GM23338 (cell line): ENCODE results near the gene MAD1L1. TPM values are rescaled to one million over a fixed set of nuclear protein-coding genes. Genes with fewer than 3 reads are reported as not detected.

Experiments
- ATAC-seq: fragments of 200-7000 bp; cut with Tn5 transposase; 3 replicates; pipeline ENCODE4 v1.9.1; 2020
- DNase-seq: peaks from one replicate; pipeline ENCODE4 v3.0.0-alpha.2; 2015; ENCODE audit warnings: low spot score
- H2AFZ ChIP-seq: fragments of 200-600 bp; sonication (generic); 2 replicates; pipeline ENCODE4 v1.8.0; 2016; ENCODE audit warnings: antibody characterized with exemption, mild to moderate bottlenecking, moderate library complexity
- H3F3A ChIP-seq: fragments of 200-600 bp; sonication (generic); replicated peaks from 2 replicates; pipeline ENCODE4 v1.8.0; 2017; ENCODE audit warnings: antibody characterized with exemption, mixed run types, low read depth
- H3K27ac ChIP-seq: fragments of 200-600 bp; sonication (generic); 2 replicates; pipeline ENCODE4 v1.6.1; 2016; ENCODE audit warnings: low read depth
- H3K27me3 ChIP-seq: fragments of 200-600 bp; sonication (generic); 2 replicates; pipeline ENCODE4 v1.8.0; 2016; ENCODE audit warnings: mild to moderate bottlenecking, mixed run types, moderate library complexity; ENCODE audit not compliant: insufficient read depth
- H3K36me3 ChIP-seq: fragments of 200-600 bp; sonication (generic); 2 replicates; pipeline ENCODE4 v1.8.0; 2016; ENCODE audit warnings: mild to moderate bottlenecking; ENCODE audit not compliant: insufficient read depth
- H3K4me1 ChIP-seq: fragments of 200-600 bp; sonication (generic); 2 replicates; pipeline ENCODE4 v1.8.0; 2016; ENCODE audit warnings: mild to moderate bottlenecking, moderate library complexity; ENCODE audit not compliant: insufficient read depth
- H3K4me2 ChIP-seq: fragments of 200-600 bp; sonication (generic); 2 replicates; pipeline ENCODE4 v1.7.1; 2017; ENCODE audit warnings: mixed run types
- H3K4me3 ChIP-seq: fragments of 200-600 bp; sonication (generic); 2 replicates; pipeline ENCODE4 v1.6.1; 2016; ENCODE audit warnings: mixed run types
- H3K79me2 ChIP-seq: fragments of 200-600 bp; sonication (generic); replicated peaks from 2 replicates; pipeline ENCODE4 v1.8.0; 2017; ENCODE audit warnings: mild to moderate bottlenecking; ENCODE audit not compliant: insufficient read depth
- H3K9me2 ChIP-seq: fragments of 200-600 bp; sonication (generic); 2 replicates; pipeline ENCODE4 v1.8.0; 2017; ENCODE audit not compliant: insufficient read depth
- H4K20me1 ChIP-seq: fragments of 200-600 bp; sonication (generic); replicated peaks from 2 replicates; pipeline ENCODE4 v1.8.0; 2017; ENCODE audit warnings: mild to moderate bottlenecking; ENCODE audit not compliant: insufficient read depth
- H3K27ac Mint-ChIP-seq: 2 replicates; pipeline ENCODE4 v1.8.0; 2020; ENCODE audit warnings: inconsistent platforms, mild to moderate bottlenecking, moderate library complexity, mixed read lengths
- H3K27me3 Mint-ChIP-seq: 3 replicates; pipeline ENCODE4 v1.8.0; 2022; ENCODE audit warnings: low read depth, mild to moderate bottlenecking, moderate library complexity, mixed read lengths, inconsistent platforms; ENCODE audit not compliant: insufficient read depth, poor library complexity
- H3K36me3 Mint-ChIP-seq: 3 replicates; pipeline ENCODE4 v1.8.0; 2021; ENCODE audit warnings: low read depth, mild to moderate bottlenecking, inconsistent platforms, moderate library complexity, mixed read lengths
- H3K4me1 Mint-ChIP-seq: 3 replicates; pipeline ENCODE4 v1.8.0; 2020; ENCODE audit warnings: mild to moderate bottlenecking, inconsistent platforms, mixed read lengths
- H3K4me3 Mint-ChIP-seq: 3 replicates; pipeline ENCODE4 v1.8.0; 2021; ENCODE audit warnings: moderate library complexity, mild to moderate bottlenecking, inconsistent platforms, mixed read lengths
- H3K9me3 Mint-ChIP-seq: 3 replicates; pipeline ENCODE4 v1.8.0; 2020; ENCODE audit warnings: moderate library complexity, mild to moderate bottlenecking, inconsistent platforms, mixed read lengths
- CREB1 ChIP-seq: fragments of 250-450 bp; sonication (Bioruptor Pico); IDR thresholded peaks from 2 replicates; pipeline ENCODE4 v1.5.0; 2020; ENCODE audit warnings: low read depth, mild to moderate bottlenecking, moderate library complexity
- ETS1 ChIP-seq: IDR thresholded peaks from 2 replicates; pipeline ENCODE4 v1.6.1; 2016; ENCODE audit warnings: antibody characterized with exemption
- EZH2 ChIP-seq: fragments of 200-600 bp; sonication (generic); IDR thresholded peaks from one replicate; pipeline ENCODE4 v1.8.0; 2017; ENCODE audit warnings: antibody characterized with exemption, mild to moderate bottlenecking, low read depth; ENCODE audit not compliant: unreplicated experiment
- EZH2phosphoT487 ChIP-seq: fragments of 200-600 bp; sonication (generic); IDR thresholded peaks from one replicate; pipeline ENCODE4 v1.8.1; 2018; ENCODE audit warnings: antibody characterized with exemption; ENCODE audit not compliant: unreplicated experiment
- JUNB ChIP-seq: IDR thresholded peaks from one replicate; pipeline ENCODE4 v1.6.1; 2016; ENCODE audit warnings: antibody characterized with exemption; ENCODE audit not compliant: unreplicated experiment
- NANOG ChIP-seq: IDR thresholded peaks from 2 replicates; pipeline ENCODE4 v1.6.1; 2016; ENCODE audit warnings: antibody characterized with exemption, borderline replicate concordance
- POLR2AphosphoS5 ChIP-seq: IDR thresholded peaks from 2 replicates; pipeline ENCODE4 v1.6.1; 2016; ENCODE audit warnings: antibody characterized with exemption, low read depth
- STAT1 ChIP-seq: IDR thresholded peaks from one replicate; pipeline ENCODE4 v1.6.1; 2016; ENCODE audit warnings: antibody characterized with exemption; ENCODE audit not compliant: unreplicated experiment
- ZNF114 ChIP-seq: fragments of 250-450 bp; sonication (Bioruptor Pico); IDR thresholded peaks from 2 replicates; pipeline ENCODE4 v1.5.0; 2020; ENCODE audit warnings: mild to moderate bottlenecking, moderate library complexity
- ZNF331 ChIP-seq: fragments of 250-450 bp; sonication (Bioruptor Pico); IDR thresholded peaks from 2 replicates; pipeline ENCODE4 v1.5.0; 2020; ENCODE audit warnings: low read depth, mild to moderate bottlenecking, moderate library complexity
- polyA plus RNA-seq: library from polyadenylated mRNA; unstranded; fragments of >200 nt; fragmentation: Nextera tagmentation; extraction: Ambion mirVana; gene quantifications from 2 replicates; pipeline ENCODE4 v1.2.1, GENCODE V29; 2016
- total RNA-seq: library from RNA; depleted of rRNA; stranded (reverse); fragments of >200 nt; shearing (Covaris generic); gene quantifications from 2 replicates; pipeline ENCODE4 v1.2.3, GENCODE V29; 2014
- TF ChIP-seq, protein P1 (sequence below): IDR thresholded peaks from one replicate; pipeline ENCODE4 v1.6.1; 2018; ENCODE audit warnings: antibody characterized with exemption; ENCODE audit not compliant: unreplicated experiment
- TF ChIP-seq, protein P2 (sequence below): fragments of 250-450 bp; sonication (Bioruptor Pico); IDR thresholded peaks from 2 replicates; pipeline ENCODE4 v1.5.0; 2020; ENCODE audit warnings: mild to moderate bottlenecking, moderate library complexity
- TF ChIP-seq, protein P3 (sequence below), 2 experiments: fragments of 200-600 bp in 1 of 2; sonication (generic) in 1 of 2; conservative IDR thresholded peaks; 2 replicates each; pipeline versions ENCODE4 v1.5.1 to v1.6.1; 2016 to 2017; ENCODE audit warnings: antibody characterized with exemption in 2 of 2, low read depth in 2 of 2, mild to moderate bottlenecking in 2 of 2, moderate library complexity in 1 of 2

Gene MAD1L1
- total and polyA plus RNA-seq, 2 experiments from 2014 or later: 40.3 to 59.3 TPM

DNA sequence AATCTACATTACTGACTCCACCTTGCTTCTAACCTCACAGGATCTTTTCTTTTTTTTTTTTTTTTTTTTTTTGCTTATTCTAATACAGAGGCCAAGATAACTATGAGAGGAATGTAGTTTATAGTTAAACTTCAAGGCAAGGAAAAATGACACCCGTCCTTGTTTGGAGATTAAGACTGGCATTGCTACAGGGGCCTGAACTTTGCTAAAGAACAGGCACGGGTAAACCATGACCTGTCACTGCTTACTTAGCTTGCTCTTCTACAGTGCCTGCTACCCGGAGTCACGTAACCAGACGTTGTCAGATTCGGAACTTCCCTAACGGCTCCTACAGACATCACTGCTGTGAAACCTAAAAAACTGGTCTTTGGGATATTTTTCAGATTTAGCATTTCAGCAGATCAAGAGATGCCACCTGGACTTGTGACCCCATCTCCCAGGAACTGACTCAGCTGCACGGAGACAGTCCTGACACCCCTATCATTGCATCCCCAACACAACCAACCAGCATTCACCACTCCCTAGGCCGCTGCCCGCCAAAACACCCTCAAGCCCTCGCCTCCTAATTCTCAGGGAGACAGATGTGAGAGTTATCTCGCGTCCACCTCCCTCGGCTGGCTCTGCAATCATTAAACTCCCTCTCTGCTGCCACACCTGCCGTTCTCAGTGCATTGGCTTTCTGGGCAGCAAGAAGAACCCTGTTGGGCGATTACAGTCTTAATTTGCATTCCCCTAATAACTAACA, 27.5 kb downstream of the MAD1L1 start:
- no peaks in the 10 kb centered on the region; the same call in 2 of the 3 replicates for H3K4me1 Mint-ChIP-seq
- H3K4me2 ChIP-seq: no peak overlapping the region
- peaks cover 14% of the 10 kb centered on the region for H3K79me2 ChIP-seq
- H3K9me2 ChIP-seq: no peaks in the 10 kb centered on the region
- H3K4me3 Mint-ChIP-seq: no peak overlapping the region
- no peak overlapping the region for H3K27ac ChIP-seq
- H3K4me3 ChIP-seq: no peak overlapping the region
- no peaks in the 10 kb centered on the region for H3K27me3 ChIP-seq
- H4K20me1 ChIP-seq: peaks cover 12% of the 10 kb centered on the region; the same call in 1 of the 2 replicates
- H3K27ac Mint-ChIP-seq: no peak overlapping the region; the same call in 1 of the 2 replicates
- H3F3A ChIP-seq: no peaks in the 10 kb centered on the region
- TF ChIP-seq, protein P1, sequence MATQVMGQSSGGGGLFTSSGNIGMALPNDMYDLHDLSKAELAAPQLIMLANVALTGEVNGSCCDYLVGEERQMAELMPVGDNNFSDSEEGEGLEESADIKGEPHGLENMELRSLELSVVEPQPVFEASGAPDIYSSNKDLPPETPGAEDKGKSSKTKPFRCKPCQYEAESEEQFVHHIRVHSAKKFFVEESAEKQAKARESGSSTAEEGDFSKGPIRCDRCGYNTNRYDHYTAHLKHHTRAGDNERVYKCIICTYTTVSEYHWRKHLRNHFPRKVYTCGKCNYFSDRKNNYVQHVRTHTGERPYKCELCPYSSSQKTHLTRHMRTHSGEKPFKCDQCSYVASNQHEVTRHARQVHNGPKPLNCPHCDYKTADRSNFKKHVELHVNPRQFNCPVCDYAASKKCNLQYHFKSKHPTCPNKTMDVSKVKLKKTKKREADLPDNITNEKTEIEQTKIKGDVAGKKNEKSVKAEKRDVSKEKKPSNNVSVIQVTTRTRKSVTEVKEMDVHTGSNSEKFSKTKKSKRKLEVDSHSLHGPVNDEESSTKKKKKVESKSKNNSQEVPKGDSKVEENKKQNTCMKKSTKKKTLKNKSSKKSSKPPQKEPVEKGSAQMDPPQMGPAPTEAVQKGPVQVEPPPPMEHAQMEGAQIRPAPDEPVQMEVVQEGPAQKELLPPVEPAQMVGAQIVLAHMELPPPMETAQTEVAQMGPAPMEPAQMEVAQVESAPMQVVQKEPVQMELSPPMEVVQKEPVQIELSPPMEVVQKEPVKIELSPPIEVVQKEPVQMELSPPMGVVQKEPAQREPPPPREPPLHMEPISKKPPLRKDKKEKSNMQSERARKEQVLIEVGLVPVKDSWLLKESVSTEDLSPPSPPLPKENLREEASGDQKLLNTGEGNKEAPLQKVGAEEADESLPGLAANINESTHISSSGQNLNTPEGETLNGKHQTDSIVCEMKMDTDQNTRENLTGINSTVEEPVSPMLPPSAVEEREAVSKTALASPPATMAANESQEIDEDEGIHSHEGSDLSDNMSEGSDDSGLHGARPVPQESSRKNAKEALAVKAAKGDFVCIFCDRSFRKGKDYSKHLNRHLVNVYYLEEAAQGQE: no peak
- no peak for TF ChIP-seq ETS1
- no peak for TF ChIP-seq ZNF331 (CRISPR knock-in tag)
- no peak for TF ChIP-seq ZNF114 (CRISPR knock-in tag)
- TF ChIP-seq POLR2AphosphoS5: no peak
- no peak for TF ChIP-seq STAT1
- TF ChIP-seq NANOG: no peak
- no peak for TF ChIP-seq CREB1
- no peak for TF ChIP-seq EZH2phosphoT487
- TF ChIP-seq JUNB: no peak
- TF ChIP-seq, protein P2, sequence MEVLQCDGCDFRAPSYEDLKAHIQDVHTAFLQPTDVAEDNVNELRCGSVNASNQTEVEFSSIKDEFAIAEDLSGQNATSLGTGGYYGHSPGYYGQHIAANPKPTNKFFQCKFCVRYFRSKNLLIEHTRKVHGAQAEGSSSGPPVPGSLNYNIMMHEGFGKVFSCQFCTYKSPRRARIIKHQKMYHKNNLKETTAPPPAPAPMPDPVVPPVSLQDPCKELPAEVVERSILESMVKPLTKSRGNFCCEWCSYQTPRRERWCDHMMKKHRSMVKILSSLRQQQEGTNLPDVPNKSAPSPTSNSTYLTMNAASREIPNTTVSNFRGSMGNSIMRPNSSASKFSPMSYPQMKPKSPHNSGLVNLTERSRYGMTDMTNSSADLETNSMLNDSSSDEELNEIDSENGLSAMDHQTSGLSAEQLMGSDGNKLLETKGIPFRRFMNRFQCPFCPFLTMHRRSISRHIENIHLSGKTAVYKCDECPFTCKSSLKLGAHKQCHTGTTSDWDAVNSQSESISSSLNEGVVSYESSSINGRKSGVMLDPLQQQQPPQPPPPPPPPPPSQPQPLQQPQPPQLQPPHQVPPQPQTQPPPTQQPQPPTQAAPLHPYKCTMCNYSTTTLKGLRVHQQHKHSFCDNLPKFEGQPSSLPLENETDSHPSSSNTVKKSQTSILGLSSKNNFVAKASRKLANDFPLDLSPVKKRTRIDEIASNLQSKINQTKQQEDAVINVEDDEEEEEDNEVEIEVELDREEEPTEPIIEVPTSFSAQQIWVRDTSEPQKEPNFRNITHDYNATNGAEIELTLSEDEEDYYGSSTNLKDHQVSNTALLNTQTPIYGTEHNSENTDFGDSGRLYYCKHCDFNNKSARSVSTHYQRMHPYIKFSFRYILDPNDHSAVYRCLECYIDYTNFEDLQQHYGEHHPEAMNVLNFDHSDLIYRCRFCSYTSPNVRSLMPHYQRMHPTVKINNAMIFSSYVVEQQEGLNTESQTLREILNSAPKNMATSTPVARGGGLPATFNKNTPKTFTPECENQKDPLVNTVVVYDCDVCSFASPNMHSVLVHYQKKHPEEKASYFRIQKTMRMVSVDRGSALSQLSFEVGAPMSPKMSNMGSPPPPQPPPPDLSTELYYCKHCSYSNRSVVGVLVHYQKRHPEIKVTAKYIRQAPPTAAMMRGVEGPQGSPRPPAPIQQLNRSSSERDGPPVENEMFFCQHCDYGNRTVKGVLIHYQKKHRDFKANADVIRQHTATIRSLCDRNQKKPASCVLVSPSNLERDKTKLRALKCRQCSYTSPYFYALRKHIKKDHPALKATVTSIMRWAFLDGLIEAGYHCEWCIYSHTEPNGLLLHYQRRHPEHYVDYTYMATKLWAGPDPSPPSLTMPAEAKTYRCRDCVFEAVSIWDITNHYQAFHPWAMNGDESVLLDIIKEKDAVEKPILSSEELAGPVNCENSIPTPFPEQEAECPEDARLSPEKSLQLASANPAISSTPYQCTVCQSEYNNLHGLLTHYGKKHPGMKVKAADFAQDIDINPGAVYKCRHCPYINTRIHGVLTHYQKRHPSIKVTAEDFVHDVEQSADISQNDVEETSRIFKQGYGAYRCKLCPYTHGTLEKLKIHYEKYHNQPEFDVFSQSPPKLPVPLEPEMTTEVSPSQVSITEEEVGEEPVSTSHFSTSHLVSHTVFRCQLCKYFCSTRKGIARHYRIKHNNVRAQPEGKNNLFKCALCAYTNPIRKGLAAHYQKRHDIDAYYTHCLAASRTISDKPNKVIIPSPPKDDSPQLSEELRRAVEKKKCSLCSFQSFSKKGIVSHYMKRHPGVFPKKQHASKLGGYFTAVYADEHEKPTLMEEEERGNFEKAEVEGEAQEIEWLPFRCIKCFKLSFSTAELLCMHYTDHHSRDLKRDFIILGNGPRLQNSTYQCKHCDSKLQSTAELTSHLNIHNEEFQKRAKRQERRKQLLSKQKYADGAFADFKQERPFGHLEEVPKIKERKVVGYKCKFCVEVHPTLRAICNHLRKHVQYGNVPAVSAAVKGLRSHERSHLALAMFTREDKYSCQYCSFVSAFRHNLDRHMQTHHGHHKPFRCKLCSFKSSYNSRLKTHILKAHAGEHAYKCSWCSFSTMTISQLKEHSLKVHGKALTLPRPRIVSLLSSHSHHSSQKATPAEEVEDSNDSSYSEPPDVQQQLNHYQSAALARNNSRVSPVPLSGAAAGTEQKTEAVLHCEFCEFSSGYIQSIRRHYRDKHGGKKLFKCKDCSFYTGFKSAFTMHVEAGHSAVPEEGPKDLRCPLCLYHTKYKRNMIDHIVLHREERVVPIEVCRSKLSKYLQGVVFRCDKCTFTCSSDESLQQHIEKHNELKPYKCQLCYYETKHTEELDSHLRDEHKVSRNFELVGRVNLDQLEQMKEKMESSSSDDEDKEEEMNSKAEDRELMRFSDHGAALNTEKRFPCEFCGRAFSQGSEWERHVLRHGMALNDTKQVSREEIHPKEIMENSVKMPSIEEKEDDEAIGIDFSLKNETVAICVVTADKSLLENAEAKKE: no peak
- TF ChIP-seq, protein P3, sequence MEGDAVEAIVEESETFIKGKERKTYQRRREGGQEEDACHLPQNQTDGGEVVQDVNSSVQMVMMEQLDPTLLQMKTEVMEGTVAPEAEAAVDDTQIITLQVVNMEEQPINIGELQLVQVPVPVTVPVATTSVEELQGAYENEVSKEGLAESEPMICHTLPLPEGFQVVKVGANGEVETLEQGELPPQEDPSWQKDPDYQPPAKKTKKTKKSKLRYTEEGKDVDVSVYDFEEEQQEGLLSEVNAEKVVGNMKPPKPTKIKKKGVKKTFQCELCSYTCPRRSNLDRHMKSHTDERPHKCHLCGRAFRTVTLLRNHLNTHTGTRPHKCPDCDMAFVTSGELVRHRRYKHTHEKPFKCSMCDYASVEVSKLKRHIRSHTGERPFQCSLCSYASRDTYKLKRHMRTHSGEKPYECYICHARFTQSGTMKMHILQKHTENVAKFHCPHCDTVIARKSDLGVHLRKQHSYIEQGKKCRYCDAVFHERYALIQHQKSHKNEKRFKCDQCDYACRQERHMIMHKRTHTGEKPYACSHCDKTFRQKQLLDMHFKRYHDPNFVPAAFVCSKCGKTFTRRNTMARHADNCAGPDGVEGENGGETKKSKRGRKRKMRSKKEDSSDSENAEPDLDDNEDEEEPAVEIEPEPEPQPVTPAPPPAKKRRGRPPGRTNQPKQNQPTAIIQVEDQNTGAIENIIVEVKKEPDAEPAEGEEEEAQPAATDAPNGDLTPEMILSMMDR (conservative IDR thresholded peaks at IDR 0.05; ENCODE audit: low read depth in 2 of 2): no peak
- TF ChIP-seq EZH2: no peak
- H3K36me3 Mint-ChIP-seq: peaks cover 37% of the 10 kb centered on the region
- no peaks in the 10 kb centered on the region for H3K9me3 Mint-ChIP-seq
- peaks cover 7% of the 10 kb centered on the region for H3K27me3 Mint-ChIP-seq
- H3K36me3 ChIP-seq: no peaks in the 10 kb centered on the region; the same call in 1 of the 2 replicates
- H2AFZ ChIP-seq: no peak overlapping the region
- DNase-seq (no peak), ATAC-seq (no peak)
- no peaks in the 10 kb centered on the region for H3K4me1 ChIP-seq
